Stimulated activated CD4-positive, alpha-beta T cell treated with anti-CD3 and anti-CD28 coated beads, Interleukin-4, amount 100 ng/mL, for 24 hours (primary cell): ENCODE measurements around the gene DPH7.
"Not testable (repeated sequence)": the region's sequence is repeated elsewhere in the genome, so short reads cannot be mapped to it uniquely, and the experiment has no call there.

Source experiments
- DNase-seq: peaks from one replicate; pipeline ENCODE4 v3.0.0-alpha.2; 2020

The DPH7 gene

GRCh38 chr9:137578518-137579258 is at the start of gene DPH7:
DPH7 (minus strand) TSS chr9:137578925; CDS start chr9:137578777, 148 bp downstream.
- peak; percentile 97 for DNase-seq

- DNase-seq, result not testable (repeated sequence)
Observed at GRCh38 chr9:137627406-137627805, 48.7 kb upstream of the DPH7 start.

- DNase-seq, result no peak
Observed at GRCh38 chr9:137626464-137626863, 47.7 kb upstream of the DPH7 start.

GRCh38 chr9:137622211-137622610 is 43.5 kb upstream of the DPH7 start:
- not testable (repeated sequence) for DNase-seq

GRCh38 chr9:137621131-137621757 is 42.5 kb upstream of the DPH7 start:
- DNase-seq, result peak; percentile 32

GRCh38 chr9:137620581-137620980 is 41.9 kb upstream of the DPH7 start:
- DNase-seq, result no peak

GRCh38 chr9:137620048-137620405 is 41.3 kb upstream of the DPH7 start:
- no peak for DNase-seq

- DNase-seq, result peak; percentile 42
Observed at GRCh38 chr9:137619240-137620047, 40.7 kb upstream of the DPH7 start.

GRCh38 chr9:137618105-137619067 is 39.7 kb upstream of the DPH7 start, which contains the start of gene EHMT1:
EHMT1 (plus strand) TSS chr9:137619005; CDS start chr9:137619029, 24 bp downstream.
- peak; percentile 87 for DNase-seq

- no peak for DNase-seq
Observed at GRCh38 chr9:137615387-137615871, 36.7 kb upstream of the DPH7 start.

- DNase-seq, result no peak
Observed at GRCh38 chr9:137614631-137615386, 36.1 kb upstream of the DPH7 start.

- no peak for DNase-seq
Observed at GRCh38 chr9:137613738-137614523, 35.2 kb upstream of the DPH7 start.

- no peak for DNase-seq
Observed at GRCh38 chr9:137613259-137613658, 34.5 kb upstream of the DPH7 start.

- no peak for DNase-seq
Observed at GRCh38 chr9:137612741-137613142, 34.0 kb upstream of the DPH7 start.

- DNase-seq, result peak; percentile 44
Observed at GRCh38 chr9:137611623-137612609, 33.2 kb upstream of the DPH7 start.

- no peak for DNase-seq
Observed at GRCh38 chr9:137610944-137611343, 32.2 kb upstream of the DPH7 start.

GRCh38 chr9:137607141-137607857 is 28.6 kb upstream of the DPH7 start:
- DNase-seq, result no peak

GRCh38 chr9:137606734-137607138 is 28.0 kb upstream of the DPH7 start:
- no peak for DNase-seq
